Lower leg skin (tissue), 3 donors: ENCODE results near the gene GPR132.

ENCODE experiments used
- POLR2A ChIP-seq, 2 donors: fragments of 450-650 bp; IDR thresholded peaks; one replicate each; pipeline ENCODE4 v1.6.1; 2016 to 2017; ENCODE audit warnings: antibody characterized with exemption in 2 of 2, mild to moderate bottlenecking in 1 of 2, moderate library complexity in 1 of 2
- TF ChIP-seq, protein P1 (sequence below), 3 donors: fragments of 450-650 bp; IDR thresholded peaks; one replicate each; pipeline ENCODE4 v1.5.1; 2016; ENCODE audit warnings: antibody characterized with exemption in 3 of 3, mild to moderate bottlenecking in 3 of 3, moderate library complexity in 2 of 3

DNA sequence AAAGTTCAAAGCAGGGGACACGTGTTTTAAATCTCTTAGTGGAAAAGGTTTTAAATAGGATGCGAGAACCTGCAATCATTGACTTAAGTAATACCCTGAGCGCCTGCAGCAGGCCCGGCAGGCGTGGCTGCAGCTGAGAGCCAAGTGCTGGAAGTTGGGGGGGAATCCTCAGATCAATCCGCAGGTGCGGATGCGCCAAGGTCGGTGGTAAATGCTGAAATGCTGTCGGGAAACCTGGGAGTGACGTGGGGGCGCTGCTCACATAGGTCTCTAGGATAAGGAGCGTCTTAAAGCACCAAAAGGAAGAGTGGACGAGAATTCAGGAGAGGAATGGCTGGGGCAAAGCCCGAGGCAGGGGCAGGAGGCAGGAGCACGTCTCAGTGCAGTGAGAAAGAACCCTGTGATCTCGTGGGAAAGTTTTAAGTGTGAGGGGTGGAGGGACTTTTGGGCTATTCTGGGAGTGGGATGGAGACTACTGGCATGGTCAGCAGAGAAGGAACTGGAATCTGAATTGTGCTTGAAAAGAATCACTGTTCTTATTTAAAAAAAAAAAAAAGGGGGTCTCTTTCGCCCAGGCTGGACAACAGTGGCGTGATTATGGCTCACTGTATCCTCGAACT, 43.5 kb downstream of the GPR132 start:
- TF ChIP-seq, protein P1, sequence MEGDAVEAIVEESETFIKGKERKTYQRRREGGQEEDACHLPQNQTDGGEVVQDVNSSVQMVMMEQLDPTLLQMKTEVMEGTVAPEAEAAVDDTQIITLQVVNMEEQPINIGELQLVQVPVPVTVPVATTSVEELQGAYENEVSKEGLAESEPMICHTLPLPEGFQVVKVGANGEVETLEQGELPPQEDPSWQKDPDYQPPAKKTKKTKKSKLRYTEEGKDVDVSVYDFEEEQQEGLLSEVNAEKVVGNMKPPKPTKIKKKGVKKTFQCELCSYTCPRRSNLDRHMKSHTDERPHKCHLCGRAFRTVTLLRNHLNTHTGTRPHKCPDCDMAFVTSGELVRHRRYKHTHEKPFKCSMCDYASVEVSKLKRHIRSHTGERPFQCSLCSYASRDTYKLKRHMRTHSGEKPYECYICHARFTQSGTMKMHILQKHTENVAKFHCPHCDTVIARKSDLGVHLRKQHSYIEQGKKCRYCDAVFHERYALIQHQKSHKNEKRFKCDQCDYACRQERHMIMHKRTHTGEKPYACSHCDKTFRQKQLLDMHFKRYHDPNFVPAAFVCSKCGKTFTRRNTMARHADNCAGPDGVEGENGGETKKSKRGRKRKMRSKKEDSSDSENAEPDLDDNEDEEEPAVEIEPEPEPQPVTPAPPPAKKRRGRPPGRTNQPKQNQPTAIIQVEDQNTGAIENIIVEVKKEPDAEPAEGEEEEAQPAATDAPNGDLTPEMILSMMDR (IDR thresholded peaks at IDR 0.05), result no peak
- TF ChIP-seq POLR2A (IDR thresholded peaks at IDR 0.05), result no peak
